ENCODE data around the gene KNCN. TPM values are rescaled to one million over a fixed set of nuclear protein-coding genes. Genes with fewer than 3 reads are reported as not detected.

KNCN gene
- total RNA-seq, 6 experiments from 2014 or later: not detected

- H3K9me3 ChIP-seq: no peaks in the 10 kb centered on the region
- H3K27ac ChIP-seq: no peak overlapping the region
- ATAC-seq: peak in 1 of 4 donors; percentile 10
- intact Hi-C loops (cut with DNase I): no loop called here
- 62% methylated on average over 5 of the region's 5 CpGs for WGBS (ENCODE audit: insufficient coverage, low coverage, low lambda C conversion rate, missing lambda C conversion rate)
- DNase-seq: no peak
- no peak overlapping the region for H3K4me3 ChIP-seq
- peaks cover 0 to 21% (median under 1%) of the 10 kb centered on the region in 4 donors for H3K36me3 ChIP-seq
- H3K4me1 ChIP-seq: no peaks in the 10 kb centered on the region
- TF ChIP-seq CTCF (IDR thresholded peaks at IDR 0.05): no peak
- no peak for TF ChIP-seq POLR2A (IDR thresholded peaks at IDR 0.05)
- no peaks in the 10 kb centered on the region for H3K27me3 ChIP-seq
These were observed 6.0 kb upstream of the KNCN start for GRCh38 chr1:46557403-46557802.

GRCh38 chr1:46556822-46557221 is 5.4 kb upstream of the KNCN start:
- H3K36me3 ChIP-seq: peaks cover 0 to 19% (median under 1%) of the 10 kb centered on the region in 4 donors
- no peak overlapping the region for H3K4me3 ChIP-seq
- no peak overlapping the region for H3K27ac ChIP-seq
- no peak for DNase-seq
- TF ChIP-seq CTCF (IDR thresholded peaks at IDR 0.05) (no peak), POLR2A (IDR thresholded peaks at IDR 0.05) (no peak)
- no peak for ATAC-seq
- intact Hi-C loops (cut with DNase I): no loop called here
- H3K4me1 ChIP-seq: no peaks in the 10 kb centered on the region
- H3K9me3 ChIP-seq: no peaks in the 10 kb centered on the region
- WGBS (ENCODE audit: insufficient coverage, low coverage, low lambda C conversion rate, missing lambda C conversion rate): 62% methylated on average over 3 of the region's 3 CpGs
- H3K27me3 ChIP-seq: no peaks in the 10 kb centered on the region

GRCh38 chr1:46555826-46556619 is 4.6 kb upstream of the KNCN start:
- peaks cover 0 to 11% (median 0%) of the 10 kb centered on the region in 4 donors for H3K36me3 ChIP-seq
- no peak for DNase-seq
- no peaks in the 10 kb centered on the region for H3K27me3 ChIP-seq
- H3K27ac ChIP-seq: no peak overlapping the region
- no peak overlapping the region for H3K4me3 ChIP-seq
- no peaks in the 10 kb centered on the region for H3K9me3 ChIP-seq
- no peak for ATAC-seq
- H3K4me1 ChIP-seq: no peaks in the 10 kb centered on the region
- 79% methylated on average over 4 of the region's 7 CpGs for WGBS (ENCODE audit: insufficient coverage, low coverage, low lambda C conversion rate, missing lambda C conversion rate)
- intact Hi-C loops (cut with DNase I): no loop called here
- TF ChIP-seq POLR2A (IDR thresholded peaks at IDR 0.05) (no peak), CTCF (IDR thresholded peaks at IDR 0.05) (no peak)

GRCh38 chr1:46554597-46555381 is 3.3 kb upstream of the KNCN start:
- Histone ChIP-seq H3K4me3 (no peak overlapping the region), H3K27me3 (no peaks in the 10 kb centered on the region), H3K36me3 (peaks cover 0 to 4% (median 0%) of the 10 kb centered on the region in 4 donors), H3K9me3 (no peaks in the 10 kb centered on the region), H3K4me1 (no peaks in the 10 kb centered on the region), H3K27ac (no peak overlapping the region)
- no peak for DNase-seq
- no peak for TF ChIP-seq CTCF (IDR thresholded peaks at IDR 0.05)
- TF ChIP-seq POLR2A (IDR thresholded peaks at IDR 0.05): no peak
- WGBS (ENCODE audit: insufficient coverage, low coverage, low lambda C conversion rate, missing lambda C conversion rate): 75% methylated on average over 2 of the region's 12 CpGs
- no peak for ATAC-seq
- intact Hi-C loops (cut with DNase I): no loop called here
